GM20000 (cell line): Measurements from ENCODE around the gene PRMT1.

Experiments used
- DNase-seq: peaks from one replicate; pipeline ENCODE4 v3.0.0; 2012; ENCODE audit warnings: low spot score
- CTCF ChIP-seq: IDR thresholded peaks from 2 replicates; pipeline ENCODE4 v1.5.1; 2012; ENCODE audit warnings: mild to moderate bottlenecking, control low read depth; ENCODE audit errors: extremely low read depth, missing control alignments

The PRMT1 gene

GRCh38 chr19:49677901-49678674 lies 1.0 kb downstream of the PRMT1 start:
- peak; percentile 81 for DNase-seq
- peak; percentile 42 for TF ChIP-seq CTCF

DNA sequence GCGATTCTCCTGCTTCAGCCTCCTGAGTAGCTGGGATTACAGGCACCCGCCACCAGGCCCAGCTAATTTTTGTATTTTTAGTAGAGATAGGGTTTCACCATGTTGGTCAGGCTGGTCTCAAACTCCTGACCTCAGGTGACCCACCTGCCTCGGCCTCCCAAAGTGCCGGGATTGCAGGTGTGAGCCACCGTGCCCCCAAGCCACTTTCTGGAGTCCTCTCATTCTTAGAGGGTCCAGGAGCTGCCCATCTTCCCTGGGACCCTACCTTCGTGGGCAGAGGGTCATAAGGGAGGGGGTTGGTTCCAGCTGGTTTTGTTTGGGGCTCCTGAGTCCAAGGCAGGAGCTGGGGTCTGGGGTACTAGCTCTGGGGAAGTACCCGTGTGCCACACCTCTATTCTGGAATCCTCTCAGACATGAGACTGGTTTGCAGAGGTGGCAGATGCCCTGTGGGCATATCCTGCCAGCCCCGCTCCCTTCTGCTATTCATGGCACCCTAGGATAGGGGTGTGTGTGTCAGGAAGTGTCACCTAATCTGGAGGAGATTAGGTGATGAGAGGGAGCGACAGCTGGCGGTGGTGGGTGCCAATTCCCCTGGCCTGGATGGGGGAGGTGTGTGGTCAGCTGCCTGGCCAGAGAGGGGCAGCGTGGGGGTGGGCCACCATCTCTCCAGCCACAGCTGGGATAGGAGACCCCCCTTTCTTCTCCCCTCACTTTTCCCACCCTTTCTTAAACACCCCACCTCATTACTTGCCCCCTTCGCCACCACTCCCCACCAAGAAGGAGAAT lies 2.1 kb downstream of the PRMT1 start:
- TF ChIP-seq CTCF, result no peak
- DNase-seq, result no peak

DNA sequence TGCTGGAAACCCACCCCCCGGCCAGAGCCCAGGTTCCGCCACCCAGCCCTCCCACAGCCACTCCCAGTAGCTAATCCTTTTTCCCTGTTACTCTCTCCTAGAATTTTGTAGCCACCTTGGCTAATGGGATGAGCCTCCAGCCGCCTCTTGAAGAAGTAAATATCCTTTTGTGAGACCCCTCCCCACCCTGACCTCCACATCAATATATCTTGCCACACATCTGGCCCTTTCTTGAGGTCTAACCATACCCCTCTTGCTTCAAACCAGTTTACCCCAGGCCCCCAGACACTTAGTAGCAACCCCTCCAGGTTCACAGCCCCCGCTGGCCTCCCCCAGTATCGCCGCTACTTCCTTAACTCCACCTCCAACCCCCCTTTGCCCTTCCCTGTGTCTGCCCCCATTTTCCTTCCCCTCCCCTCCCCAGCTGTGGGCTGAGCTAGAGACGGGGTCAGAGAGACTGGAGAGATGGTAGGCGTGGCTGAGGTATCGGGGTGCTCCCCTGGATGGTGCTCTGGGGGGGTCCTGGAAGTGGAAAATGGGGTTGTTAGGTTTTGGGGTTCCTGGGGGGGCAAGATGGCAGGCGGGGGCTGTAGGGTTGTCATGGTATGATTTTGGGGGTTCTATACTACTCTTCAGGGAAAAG lies 2.8 kb downstream of the PRMT1 start:
- no peak for DNase-seq
- TF ChIP-seq CTCF, result no peak

GRCh38 chr19:49680421-49681351 lies 3.6 kb downstream of the PRMT1 start:
- DNase-seq, result peak; percentile 96

DNA sequence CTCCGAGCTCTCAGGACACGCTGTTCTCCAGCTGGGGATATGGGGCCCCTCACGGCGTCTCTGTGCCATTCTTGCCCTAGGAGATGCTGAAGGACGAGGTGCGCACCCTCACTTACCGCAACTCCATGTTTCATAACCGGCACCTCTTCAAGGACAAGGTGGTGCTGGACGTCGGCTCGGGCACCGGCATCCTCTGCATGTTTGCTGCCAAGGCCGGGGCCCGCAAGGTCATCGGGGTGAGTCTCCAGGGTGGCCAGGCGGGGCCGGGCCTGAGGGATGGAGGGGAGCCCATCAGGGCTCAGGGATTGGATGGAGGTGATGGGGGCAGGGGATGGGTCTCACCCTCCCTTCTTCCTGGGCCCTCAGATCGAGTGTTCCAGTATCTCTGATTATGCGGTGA lies 4.8 kb downstream of the PRMT1 start:
- no peak for TF ChIP-seq CTCF
- no peak for DNase-seq

More at GRCh38 chr19:49680421-49681351, 3.6 kb downstream of the PRMT1 start:
- TF ChIP-seq CTCF, result peak; percentile 98

GRCh38 chr19:49682274-49682673 lies 5.2 kb downstream of the PRMT1 start:
- no peak for TF ChIP-seq CTCF
- DNase-seq, result no peak
